ENCODE results near the gene MSI2. TPM values are rescaled to one million over a fixed set of nuclear protein-coding genes. Genes with fewer than 3 reads are reported as not detected.

The MSI2 gene
- total RNA-seq, 4 donors from 2014 or later, result 14.9 to 24.4 (median 19.8) TPM

GRCh38 chr17:57363580-57363979 lies 107.3 kb downstream of the MSI2 start:
- no peak for DNase-seq (ENCODE audit: low spot score)
- ATAC-seq (ENCODE audit: low FRiP score), result no peak
- TF ChIP-seq CTCF (IDR thresholded peaks at IDR 0.05), result no peak

- no peak for TF ChIP-seq CTCF (IDR thresholded peaks at IDR 0.05)
- no peak for ATAC-seq (ENCODE audit: low FRiP score)
These were observed 107.8 kb downstream of the MSI2 start for GRCh38 chr17:57363998-57364643.

DNA sequence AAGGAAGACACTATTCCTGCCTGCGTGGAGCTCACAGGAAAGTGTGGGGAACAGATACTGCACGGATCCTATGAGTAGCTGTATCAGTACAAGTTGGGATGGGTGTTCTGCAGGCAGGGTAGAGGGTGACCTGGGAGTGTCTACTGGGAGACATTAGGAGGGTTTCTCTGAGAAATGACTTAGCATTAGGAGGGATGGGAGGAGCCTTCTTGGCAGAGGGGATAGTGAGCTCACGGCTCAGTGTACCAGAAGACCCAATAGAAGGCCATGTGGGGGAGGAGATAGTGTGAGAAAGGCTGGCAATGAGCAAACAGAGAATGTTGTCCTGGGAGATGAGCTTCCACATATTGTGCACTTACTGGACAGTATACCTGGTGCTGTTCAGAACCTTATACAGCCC lies 109.1 kb downstream of the MSI2 start:
- ATAC-seq (ENCODE audit: low FRiP score), result peak; percentile 73
- DNase-seq (ENCODE audit: low spot score), result no peak
- no peak for TF ChIP-seq CTCF (IDR thresholded peaks at IDR 0.05)

More at GRCh38 chr17:57363998-57364643, 107.8 kb downstream of the MSI2 start:
- DNase-seq (ENCODE audit: low spot score), result no peak

- ATAC-seq (ENCODE audit: low FRiP score) (no peak), DNase-seq (ENCODE audit: low spot score) (no peak)
- no peak for TF ChIP-seq CTCF (IDR thresholded peaks at IDR 0.05)
These were observed 109.8 kb downstream of the MSI2 start for GRCh38 chr17:57366177-57366557.

- ATAC-seq (ENCODE audit: low FRiP score) (no peak), DNase-seq (ENCODE audit: low spot score) (no peak)
- TF ChIP-seq CTCF (IDR thresholded peaks at IDR 0.05), result no peak
These were observed 110.4 kb downstream of the MSI2 start for GRCh38 chr17:57366558-57367351.

DNA sequence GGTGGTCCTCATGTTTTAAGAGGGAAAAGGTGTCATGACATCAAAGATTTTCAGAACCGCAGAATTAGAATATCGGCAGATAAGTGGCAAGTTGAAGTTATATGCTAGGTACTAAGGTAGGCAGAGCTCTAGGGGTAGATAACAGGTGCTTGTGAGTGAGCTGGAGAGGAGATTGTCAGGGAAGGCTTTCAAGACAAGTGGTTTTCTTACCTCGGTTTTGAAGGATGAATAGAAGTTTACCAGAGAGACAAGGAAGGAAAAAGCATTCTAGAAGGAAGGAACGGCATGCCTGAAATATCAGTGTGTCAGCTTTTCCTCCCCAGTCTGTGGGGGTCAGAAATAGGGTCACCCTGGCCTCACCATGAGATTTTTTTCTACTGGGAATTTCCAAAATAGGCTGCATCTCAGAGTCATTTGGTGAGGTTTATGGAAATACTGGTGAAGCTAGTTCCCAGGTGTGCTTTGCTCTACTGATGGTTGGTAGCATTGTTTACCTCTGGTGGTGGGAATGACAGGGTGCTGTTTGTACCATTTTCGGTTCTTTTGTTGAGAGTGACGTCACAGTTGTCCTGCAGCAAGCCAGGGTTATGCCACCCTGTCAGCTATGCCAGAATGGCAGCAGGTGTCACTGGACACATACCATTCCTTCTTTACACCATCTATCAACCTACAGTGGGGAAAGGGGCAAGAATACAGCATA lies 112.5 kb downstream of the MSI2 start:
- ATAC-seq (ENCODE audit: low FRiP score), result no peak
- no peak for DNase-seq (ENCODE audit: low spot score)
- TF ChIP-seq CTCF (IDR thresholded peaks at IDR 0.05), result no peak
